ENCODE results near the gene ORM1.
"Not testable (repeated sequence)": the region's sequence is repeated elsewhere in the genome, so short reads cannot be mapped to it uniquely, and the experiment has no call there.

Gene ORM1

DNA sequence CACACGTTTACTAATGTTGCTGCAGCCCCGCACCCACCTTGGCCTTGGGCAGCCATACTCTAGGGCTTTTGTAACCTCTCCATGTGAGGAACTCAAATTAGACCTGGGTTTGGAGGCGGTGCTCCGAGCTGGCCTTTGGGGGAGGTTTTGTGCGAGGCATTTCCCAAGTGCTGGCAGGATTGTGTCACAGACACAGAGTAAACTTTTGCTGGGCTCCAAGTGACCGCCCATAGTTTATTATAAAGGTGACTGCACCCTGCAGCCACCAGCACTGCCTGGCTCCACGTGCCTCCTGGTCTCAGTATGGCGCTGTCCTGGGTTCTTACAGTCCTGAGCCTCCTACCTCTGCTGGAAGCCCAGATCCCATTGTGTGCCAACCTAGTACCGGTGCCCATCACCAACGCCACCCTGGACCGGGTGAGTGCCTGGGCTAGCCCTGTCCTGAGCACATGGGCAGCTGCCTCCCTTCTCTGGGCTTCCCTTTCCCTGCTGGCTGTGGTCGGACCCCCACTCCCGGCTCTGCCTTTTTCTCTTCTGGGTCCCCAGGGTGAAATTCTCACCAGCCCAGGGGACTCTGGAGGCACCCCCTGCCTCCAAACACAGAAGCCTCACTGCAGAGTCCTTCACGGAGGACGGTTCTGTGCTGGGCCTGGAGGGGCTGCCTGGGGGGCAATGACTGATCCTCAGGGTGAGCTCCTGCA lies at the start of gene ORM1:
TSS of gene ORM1 (plus strand) at position 268 of the 701 bp plus-strand sequence. CDS start at position 304, 36 bp downstream.
- DNase-seq (ENCODE audit: low read depth, low spot score); H3K4me3 ChIP-seq (ENCODE audit: low read depth, low read length); in situ Hi-C loops (cut with HindIII; ENCODE audit: low sequenced_read_pairs): not testable (repeated sequence)

DNA sequence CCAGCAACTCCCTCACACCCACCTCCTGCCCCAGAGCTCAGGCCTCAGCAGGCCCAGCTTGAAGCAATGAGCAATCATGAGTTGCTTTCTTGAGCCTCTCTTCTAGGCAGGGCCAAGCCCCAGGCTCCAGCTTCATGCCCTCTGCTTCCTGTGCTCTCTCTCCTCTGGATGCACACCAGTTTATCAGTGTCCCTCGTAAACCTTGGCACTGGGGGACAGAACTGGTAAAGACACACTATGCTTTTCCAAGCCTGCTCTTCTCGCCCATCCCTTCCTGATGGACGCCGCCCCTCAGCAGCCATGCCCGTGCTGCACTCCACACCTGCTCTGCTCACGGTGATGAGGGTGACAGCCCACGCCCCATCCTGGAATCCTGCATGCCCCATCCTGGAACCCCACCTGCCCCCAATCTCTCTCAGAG lies 49.4 kb upstream of the ORM1 start:
- TF ChIP-seq, protein P1, sequence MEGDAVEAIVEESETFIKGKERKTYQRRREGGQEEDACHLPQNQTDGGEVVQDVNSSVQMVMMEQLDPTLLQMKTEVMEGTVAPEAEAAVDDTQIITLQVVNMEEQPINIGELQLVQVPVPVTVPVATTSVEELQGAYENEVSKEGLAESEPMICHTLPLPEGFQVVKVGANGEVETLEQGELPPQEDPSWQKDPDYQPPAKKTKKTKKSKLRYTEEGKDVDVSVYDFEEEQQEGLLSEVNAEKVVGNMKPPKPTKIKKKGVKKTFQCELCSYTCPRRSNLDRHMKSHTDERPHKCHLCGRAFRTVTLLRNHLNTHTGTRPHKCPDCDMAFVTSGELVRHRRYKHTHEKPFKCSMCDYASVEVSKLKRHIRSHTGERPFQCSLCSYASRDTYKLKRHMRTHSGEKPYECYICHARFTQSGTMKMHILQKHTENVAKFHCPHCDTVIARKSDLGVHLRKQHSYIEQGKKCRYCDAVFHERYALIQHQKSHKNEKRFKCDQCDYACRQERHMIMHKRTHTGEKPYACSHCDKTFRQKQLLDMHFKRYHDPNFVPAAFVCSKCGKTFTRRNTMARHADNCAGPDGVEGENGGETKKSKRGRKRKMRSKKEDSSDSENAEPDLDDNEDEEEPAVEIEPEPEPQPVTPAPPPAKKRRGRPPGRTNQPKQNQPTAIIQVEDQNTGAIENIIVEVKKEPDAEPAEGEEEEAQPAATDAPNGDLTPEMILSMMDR (IDR thresholded peaks at IDR 0.05; ENCODE audit: low read depth, low read length) = no peak
- no peak for DNase-seq (ENCODE audit: low read depth, low spot score)
- no peak overlapping the region for H3K4me3 ChIP-seq (ENCODE audit: low read depth, low read length)
- in situ Hi-C loops (cut with HindIII; ENCODE audit: low sequenced_read_pairs) = no loop called here

DNA sequence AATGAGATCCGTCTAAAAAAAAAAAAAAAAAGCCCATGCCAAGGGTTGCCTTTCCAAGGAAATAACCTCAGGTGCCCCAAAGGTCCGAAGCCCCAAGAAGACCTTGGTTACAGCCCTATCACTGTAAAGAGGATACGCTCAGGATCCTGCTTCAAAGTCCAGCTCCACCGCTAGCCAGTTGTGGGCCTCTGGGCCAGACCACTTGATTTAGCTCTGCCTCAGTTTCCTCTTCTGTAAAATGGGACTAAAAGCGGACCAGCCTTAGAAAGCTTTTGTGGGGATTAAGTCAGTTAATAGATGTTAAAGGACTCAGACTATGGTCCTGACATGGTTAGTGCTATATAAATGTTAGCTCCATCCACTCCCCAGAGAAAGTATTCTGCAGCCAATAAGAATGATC lies 48.7 kb upstream of the ORM1 start:
- H3K4me3 ChIP-seq (ENCODE audit: low read depth, low read length) = no peak overlapping the region
- no peak for DNase-seq (ENCODE audit: low read depth, low spot score)
- in situ Hi-C loops (cut with HindIII; ENCODE audit: low sequenced_read_pairs) = no loop called here
- TF ChIP-seq, protein P1 (IDR thresholded peaks at IDR 0.05; ENCODE audit: low read depth, low read length) = no peak

DNA sequence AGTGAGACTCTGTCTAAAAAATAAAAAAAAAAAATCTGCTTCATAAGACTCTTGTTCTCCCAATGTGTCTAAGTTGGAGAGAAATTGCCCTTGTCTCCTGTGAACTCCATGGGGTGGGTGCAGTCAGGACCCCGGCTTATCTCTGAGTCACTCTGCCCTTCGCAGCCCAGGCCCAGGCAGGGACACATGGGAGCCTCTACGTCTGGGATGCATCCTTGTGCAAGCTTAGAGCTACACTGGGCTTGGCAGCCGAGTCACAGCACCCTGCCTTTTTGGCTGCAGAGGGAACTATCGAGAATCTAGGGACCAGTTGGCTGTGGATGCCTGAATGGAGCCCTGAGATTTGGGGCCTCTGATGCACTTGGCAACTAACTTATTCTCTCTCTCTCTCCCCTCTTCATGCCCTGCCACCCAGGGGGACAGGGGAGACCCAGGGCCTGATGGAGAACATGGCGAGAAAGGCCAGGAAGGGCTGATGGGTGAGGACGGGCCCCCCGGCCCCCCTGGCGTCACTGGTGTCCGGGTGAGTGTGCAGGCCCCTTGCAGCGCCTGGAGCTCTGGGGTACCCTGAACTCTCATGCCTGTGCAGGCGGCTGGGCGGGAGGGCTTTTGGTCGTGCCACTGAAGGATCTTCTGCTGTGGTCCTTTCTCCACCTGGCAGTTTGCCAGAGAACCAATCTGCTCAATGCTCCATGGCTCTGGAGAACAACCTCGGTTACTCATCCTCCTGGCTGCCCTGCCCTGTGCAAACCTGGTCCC lies 47.5 kb upstream of the ORM1 start:
- in situ Hi-C loops (cut with HindIII; ENCODE audit: low sequenced_read_pairs) = no loop called here
- DNase-seq (ENCODE audit: low read depth, low spot score) = no peak
- no peak overlapping the region for H3K4me3 ChIP-seq (ENCODE audit: low read depth, low read length)
- TF ChIP-seq, protein P1 (IDR thresholded peaks at IDR 0.05; ENCODE audit: low read depth, low read length) = no peak

DNA sequence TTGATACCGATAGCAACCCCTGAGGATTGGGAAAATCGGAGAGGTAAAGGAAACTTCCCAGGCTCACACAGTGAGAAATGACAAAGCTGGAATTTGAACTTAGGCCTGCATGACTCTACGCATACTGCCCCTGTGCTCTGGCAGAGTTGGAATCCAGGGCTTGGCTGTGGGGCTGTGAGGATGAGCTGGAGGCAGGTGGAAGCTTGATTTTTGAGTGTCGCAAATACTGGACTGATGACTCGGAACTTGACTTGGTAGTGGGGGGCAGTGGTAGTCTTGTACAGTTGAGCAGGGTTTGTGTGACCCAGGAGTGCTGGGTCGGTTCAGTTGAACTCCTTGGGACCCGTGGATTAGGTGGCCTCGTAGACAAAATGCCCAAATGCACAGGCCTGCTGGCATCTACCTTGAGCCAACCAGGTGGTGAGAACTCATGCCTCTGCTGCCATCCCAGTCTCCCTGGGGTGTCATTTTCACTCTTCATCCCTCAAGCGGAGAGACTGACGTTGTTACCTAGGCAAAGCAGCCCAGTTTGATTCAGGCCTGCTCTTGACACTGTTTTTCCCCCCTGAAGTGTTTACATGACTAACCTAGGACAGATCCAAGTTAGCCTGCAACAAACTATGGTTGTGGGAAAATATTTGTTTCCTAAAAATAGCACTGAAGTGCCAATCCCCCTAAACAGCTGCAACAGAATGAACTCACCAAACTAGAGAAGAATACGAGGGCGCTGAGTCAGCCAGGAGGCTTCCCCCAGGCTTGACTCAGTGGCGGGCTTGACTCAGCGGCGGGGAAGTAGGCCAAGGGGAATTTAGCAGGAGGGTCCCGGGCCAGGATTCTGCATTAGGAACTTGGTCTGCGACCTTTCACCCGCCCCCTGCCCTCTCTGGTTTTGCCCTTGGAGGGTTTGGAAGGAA lies 45.7 kb upstream of the ORM1 start:
- peak; percentile 97 for DNase-seq (ENCODE audit: low read depth, low spot score)
- in situ Hi-C loops (cut with HindIII; ENCODE audit: low sequenced_read_pairs) = no loop called here
- H3K4me3 ChIP-seq (ENCODE audit: low read depth, low read length) = no peak overlapping the region
- TF ChIP-seq, protein P1 (IDR thresholded peaks at IDR 0.05; ENCODE audit: low read depth, low read length) = no peak

DNA sequence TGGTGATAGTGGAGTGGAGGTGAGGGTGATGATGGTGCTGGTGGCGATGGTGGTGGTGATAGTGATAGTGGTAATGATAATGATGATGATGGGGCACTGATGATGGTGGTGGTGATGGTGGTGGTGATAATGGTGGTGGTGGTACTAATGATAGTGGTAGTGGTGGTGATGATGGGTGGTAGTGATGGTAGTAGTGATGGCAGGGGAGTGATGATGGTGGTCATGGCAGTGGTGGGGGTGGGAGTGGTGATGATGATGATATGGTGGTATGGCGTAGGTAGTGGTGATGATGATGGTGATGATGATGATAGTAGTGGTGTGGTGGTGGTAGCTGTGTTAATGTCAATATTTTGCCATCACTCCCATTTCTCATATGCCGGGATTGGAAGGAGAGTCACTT lies 44.5 kb upstream of the ORM1 start:
- no peak overlapping the region for H3K4me3 ChIP-seq (ENCODE audit: low read depth, low read length)
- DNase-seq (ENCODE audit: low read depth, low spot score) = no peak
- TF ChIP-seq, protein P1 (IDR thresholded peaks at IDR 0.05; ENCODE audit: low read depth, low read length) = no peak
- in situ Hi-C loops (cut with HindIII; ENCODE audit: low sequenced_read_pairs) = no loop called here
